Lower lobe of right lung (tissue), 2 donors: ENCODE measurements around the gene TMEM81. TPM values are rescaled to one million over a fixed set of nuclear protein-coding genes. Genes with fewer than 3 reads are reported as not detected.

Experiments
- ATAC-seq, 2 donors: fragments of 200-7000 bp; cut with Tn5 transposase; one replicate each; pipeline ENCODE4 v1.9.1; 2020 to 2022; ENCODE audit warnings: mild to moderate bottlenecking in 2 of 2, moderate library complexity in 2 of 2
- DNase-seq: peaks from one replicate; pipeline ENCODE4 v3.0.0-alpha.2; 2020
- H3K27ac ChIP-seq: fragments of 200-600 bp; one replicate; pipeline ENCODE4 v1.8.0; 2022
- H3K27me3 ChIP-seq: fragments of 200-600 bp; one replicate; pipeline ENCODE4 v1.8.0; 2022; ENCODE audit warnings: low read depth
- H3K36me3 ChIP-seq: fragments of 200-600 bp; one replicate; pipeline ENCODE4 v1.8.0; 2022; ENCODE audit warnings: mild to moderate bottlenecking
- H3K4me1 ChIP-seq: fragments of 200-600 bp; one replicate; pipeline ENCODE4 v1.8.0; 2022
- H3K4me3 ChIP-seq: fragments of 200-600 bp; one replicate; pipeline ENCODE4 v1.8.0; 2022; ENCODE audit warnings: mild to moderate bottlenecking
- H3K9me3 ChIP-seq: fragments of 200-600 bp; one replicate; pipeline ENCODE4 v1.8.0; 2022
- CTCF ChIP-seq: fragments of 200-600 bp; IDR thresholded peaks from one replicate; pipeline ENCODE4 v1.8.0; 2022; ENCODE audit warnings: antibody characterized with exemption, mild to moderate bottlenecking
- intact Hi-C: fragments of 100-400 bp; cut with DNase I; formaldehyde crosslinking; loops from one replicate; pipeline ENCODE4 v1.11.0; 2022
- total RNA-seq: library from RNA; stranded (reverse); fragmentation: NEBNext Ultra II Directional; extraction: Animal tissue kit (Norgen Biotek cat#: 25700); gene quantifications from one replicate; pipeline ENCODE4 v1.2.1, GENCODE V29; 2021
- donor health status: DM: no; HTN: yes; CAD: no; lungs with severe emphysema.

Gene TMEM81
- total RNA-seq, 1 donor from 2014 or later: 4.1 TPM

- no peak for TF ChIP-seq CTCF
- Histone ChIP-seq H3K4me3 (no peak overlapping the region), H3K4me1 (no peaks in the 10 kb centered on the region), H3K36me3 (no peaks in the 10 kb centered on the region), H3K9me3 (no peaks in the 10 kb centered on the region), H3K27me3 (peaks cover 25% of the 10 kb centered on the region), H3K27ac (no peak overlapping the region)
- intact Hi-C loops: no loop called here
- no peak for DNase-seq
- ATAC-seq: no peak
Measured at GRCh38 chr1:205038132-205038786, 46.0 kb downstream of the TMEM81 start.

GRCh38 chr1:205037539-205037938 is 46.7 kb downstream of the TMEM81 start:
- DNase-seq (no peak), ATAC-seq (no peak)
- intact Hi-C loops: no loop called here
- H3K27ac ChIP-seq: no peak overlapping the region
- TF ChIP-seq CTCF: no peak
- H3K4me3 ChIP-seq: no peak overlapping the region
- H3K4me1 ChIP-seq: no peaks in the 10 kb centered on the region
- H3K36me3 ChIP-seq: no peaks in the 10 kb centered on the region
- H3K27me3 ChIP-seq: peaks cover 18% of the 10 kb centered on the region
- H3K9me3 ChIP-seq: no peaks in the 10 kb centered on the region

Other genes starting within 250 kb of the TMEM81 start
- gene NFASC, start 213.6 kb downstream of the TMEM81 start, total RNA-seq: 12.2 TPM
- not detected for gene CNTN2, start 41.2 kb downstream of the TMEM81 start, total RNA-seq
- 17.9 TPM for gene RBBP5, start 37.5 kb upstream of the TMEM81 start, total RNA-seq
- gene DSTYK, start 127.2 kb upstream of the TMEM81 start, total RNA-seq: 10.7 TPM
- 3.0 TPM for gene TMCC2, start 143.5 kb upstream of the TMEM81 start, total RNA-seq
- 6.8 TPM for gene NUAK2, start 237.3 kb upstream of the TMEM81 start, total RNA-seq